CD4-positive, alpha-beta T cell treated with Interleukin-6 for 4 hours (primary cell): ENCODE measurements around the gene ZNF22.

Experiments used
- DNase-seq: peaks from one replicate; pipeline ENCODE4 v3.0.0-alpha.2; 2020; ENCODE audit warnings: mixed read lengths

The ZNF22 gene

DNA sequence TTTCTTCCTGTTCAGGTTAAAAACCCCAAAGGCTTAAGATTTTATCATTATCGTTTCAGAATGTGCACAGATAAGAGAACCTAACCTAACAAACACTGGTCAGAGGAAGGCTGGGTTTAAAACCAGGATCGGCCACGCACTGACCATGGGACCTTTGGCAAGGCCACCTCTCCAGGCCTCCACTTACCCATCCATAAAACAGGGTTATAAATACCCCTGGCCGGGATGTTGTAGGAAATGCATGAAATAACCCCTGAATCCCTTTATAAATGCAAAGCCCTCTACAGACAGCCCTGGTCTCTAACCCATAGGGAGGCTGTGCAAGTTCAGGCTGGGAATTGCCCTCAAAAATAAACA lies 22.5 kb upstream of the ZNF22 start:
- DNase-seq: no peak

DNA sequence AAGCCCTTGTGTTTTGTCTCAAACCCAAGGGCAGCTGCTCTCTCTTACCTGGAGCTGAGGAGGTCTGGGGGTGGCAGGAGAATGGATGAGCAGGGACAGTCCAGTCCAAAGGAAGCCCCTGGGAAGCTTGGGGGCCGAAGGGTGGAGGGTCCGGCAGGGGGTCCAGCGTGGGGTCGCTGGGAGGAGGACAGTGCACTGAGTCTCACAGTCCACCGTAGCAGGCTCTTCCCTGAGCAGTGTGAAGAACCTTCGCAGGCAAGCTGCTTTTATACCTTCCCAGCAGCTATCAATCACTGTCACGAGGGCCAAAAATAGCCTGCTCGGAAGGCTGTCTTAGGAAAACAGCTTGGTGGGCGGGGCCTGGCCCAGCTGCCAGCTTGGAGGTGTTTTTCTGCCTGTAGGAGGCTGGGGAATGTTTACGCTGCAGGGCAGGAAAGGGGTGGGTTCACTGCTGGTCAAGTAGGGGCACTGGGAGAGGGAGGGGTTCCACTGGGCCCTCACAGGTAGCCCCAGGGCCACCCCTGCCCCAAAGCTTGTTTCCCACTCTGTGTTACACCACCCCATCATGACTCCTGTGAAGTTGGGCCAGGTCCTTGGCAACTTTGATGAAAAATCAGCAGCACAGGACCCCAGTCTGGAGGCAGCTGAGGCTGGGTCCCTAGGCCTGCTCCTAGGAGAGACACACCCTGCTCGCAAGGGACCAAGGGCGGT lies 22.0 kb upstream of the ZNF22 start, which contains the start of gene DEPP1:
Gene DEPP1, minus strand, starts transcription at position 240 of the 711 bp plus-strand sequence. CDS start 779 bp downstream, outside the sequence.
- DNase-seq: peak; percentile 40

DNA sequence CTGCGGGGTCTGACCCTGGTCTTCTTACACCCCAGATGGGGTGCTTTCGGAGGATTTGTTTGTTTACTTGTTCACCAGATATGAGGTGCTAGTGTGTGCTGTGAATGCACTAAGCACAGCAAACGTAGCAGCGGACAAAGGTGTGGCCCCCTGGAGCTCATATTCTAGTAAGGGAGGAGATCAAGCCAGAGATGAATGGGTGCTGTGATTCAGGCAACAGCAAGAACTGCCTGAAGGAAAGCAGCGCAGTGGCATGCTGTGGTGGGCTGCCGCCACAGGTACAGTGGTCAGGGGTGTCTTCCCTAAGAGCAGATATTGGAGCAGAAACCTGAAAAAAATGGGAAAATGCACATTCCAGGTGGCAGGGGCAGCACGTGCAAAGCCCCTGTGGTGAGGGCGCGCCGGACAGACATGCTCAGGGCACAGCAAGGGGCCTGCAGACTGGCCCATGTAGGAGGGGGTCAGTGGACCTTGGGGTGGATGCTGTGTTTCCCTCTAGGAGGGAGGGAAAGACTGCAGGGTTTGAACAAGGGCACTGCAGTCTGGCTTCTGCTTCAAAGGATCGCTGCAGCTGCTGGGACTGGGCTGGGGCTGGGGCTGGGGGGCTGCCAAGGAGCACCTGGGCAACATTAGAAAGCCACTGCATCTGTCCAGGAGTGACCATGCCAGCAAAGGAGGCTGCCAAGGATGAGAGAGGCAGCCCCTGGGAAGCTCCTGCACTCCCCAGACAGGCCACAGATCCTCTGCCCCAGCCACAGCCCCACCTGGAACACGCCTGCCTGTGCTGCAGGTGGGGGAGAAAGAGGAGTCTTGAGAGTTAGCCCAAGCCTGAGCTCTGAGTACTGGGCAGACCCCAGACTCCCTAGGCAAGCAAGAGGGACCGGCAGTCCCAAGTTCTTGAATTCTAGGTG lies 21.2 kb upstream of the ZNF22 start:
- DNase-seq: no peak

DNA sequence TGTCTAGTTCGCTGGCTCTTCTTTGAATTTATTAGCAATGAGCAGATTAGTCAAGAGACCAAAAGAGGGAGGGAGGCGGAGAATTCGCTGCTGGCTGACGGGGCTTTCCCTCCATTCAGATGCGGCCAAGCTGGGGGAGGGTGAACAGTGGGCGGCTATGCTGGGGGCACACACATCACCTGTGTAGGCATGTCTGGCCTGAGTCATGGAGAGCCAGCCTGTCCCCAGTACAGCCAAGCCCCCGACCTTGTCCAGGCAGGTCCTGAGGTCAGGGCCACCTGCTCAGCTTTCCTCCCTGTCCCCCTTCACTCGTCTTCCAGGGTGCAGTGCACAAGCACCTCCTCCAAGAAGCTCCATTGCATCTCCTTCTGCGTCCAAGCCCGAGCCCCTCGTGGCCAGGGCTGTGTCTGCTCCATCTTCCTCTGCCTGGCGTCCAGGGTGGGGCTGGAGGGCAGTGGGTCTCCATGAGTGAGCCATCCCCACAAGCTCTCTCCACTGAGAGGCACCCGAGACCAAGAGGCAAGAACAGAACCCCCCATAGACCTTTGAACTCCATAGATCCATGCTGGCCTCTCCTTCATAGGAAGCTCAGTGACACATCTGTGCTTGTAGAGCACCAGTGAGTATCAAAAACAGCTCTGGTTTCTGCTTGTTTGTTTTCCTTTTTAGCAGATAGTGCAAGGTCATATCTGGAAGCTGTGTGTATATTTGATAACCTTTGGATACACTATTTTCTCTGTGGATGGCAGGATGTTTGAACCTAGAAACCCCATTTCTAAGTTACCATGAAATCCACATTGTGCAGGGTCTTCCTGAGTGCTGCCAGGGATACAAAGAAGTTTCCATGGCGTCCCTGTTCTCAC lies 20.2 kb upstream of the ZNF22 start:
- DNase-seq: no peak

DNA sequence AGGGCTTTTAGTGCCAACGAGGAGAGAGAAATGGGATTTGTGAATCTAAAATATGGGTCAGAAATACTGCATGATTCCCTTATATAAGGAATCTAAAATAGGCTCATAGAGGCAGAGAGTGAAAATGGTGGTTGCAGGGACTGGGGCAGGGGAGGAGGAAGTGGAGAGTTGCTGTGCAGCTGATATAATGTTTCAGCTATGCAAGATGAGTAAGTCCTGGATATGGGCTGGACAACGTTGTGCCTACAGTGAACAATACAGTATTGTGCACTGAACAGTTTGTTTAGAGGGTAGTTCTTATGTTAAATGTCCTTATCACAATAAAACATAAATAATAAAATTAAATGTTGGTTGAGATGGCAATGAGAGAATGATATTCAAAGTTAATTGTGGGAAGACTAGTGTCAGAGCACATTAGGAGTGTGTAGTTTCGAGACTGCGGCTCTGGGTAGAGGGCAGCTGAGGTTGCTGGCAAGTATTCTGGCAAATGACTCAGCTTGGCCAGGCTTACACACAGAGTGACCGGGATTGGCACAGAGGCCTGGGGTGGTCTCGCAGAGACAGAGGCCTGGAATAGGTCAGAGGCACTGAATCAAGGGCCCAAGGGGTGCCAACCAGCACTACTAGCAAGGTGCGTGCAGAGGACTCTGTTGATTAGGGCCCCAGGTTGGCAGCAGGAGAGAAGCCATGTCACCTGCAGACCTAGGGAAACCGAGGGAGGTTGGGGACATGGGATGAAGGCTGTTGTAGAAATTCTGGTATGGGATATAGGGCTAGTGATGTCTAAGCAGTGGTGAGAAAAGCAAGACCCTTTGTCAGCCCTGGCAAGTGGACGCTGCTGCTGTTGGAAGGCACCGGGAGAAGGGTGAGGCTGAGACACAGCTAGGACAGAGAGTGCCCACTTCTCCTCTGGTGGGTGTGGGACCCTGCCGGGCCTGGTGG lies 19.3 kb upstream of the ZNF22 start:
- no peak for DNase-seq

DNA sequence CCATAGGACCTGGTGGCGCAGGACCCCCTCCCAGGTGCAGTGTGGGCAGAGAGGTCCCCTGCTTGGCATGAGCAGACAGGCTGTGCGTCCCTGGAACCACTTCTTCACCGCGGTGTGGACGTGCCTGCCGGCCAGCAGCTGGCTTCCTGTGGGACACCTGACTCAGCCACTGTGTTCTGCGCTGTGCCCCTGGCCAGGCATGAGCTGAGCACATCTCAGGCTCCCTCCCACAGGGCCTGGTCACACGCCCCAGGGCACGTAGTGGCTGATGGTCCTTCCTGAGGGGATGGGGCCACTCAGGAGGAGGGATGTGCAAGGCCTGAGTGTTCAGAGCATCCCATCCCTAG lies 18.6 kb upstream of the ZNF22 start:
- no peak for DNase-seq

DNA sequence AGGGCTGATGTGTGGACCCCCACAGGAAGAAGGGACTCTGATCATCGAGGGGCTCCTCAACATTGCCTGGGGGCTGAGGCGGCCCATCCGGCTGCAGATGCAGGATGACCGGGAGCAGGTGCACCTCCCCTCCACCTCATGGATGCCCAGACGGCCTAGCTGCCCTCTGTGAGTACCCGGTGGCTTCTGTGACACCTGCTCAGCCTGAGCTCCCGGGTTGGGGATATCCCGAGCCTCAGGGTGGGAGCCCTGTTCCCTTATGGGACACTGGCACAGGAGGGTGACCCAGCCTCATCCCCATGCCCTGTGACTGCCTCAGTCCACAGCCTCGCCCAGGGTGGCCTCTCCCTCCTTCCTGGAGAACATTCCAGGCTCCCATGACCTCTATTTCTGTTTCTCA lies 18.2 kb upstream of the ZNF22 start:
- no peak for DNase-seq

DNA sequence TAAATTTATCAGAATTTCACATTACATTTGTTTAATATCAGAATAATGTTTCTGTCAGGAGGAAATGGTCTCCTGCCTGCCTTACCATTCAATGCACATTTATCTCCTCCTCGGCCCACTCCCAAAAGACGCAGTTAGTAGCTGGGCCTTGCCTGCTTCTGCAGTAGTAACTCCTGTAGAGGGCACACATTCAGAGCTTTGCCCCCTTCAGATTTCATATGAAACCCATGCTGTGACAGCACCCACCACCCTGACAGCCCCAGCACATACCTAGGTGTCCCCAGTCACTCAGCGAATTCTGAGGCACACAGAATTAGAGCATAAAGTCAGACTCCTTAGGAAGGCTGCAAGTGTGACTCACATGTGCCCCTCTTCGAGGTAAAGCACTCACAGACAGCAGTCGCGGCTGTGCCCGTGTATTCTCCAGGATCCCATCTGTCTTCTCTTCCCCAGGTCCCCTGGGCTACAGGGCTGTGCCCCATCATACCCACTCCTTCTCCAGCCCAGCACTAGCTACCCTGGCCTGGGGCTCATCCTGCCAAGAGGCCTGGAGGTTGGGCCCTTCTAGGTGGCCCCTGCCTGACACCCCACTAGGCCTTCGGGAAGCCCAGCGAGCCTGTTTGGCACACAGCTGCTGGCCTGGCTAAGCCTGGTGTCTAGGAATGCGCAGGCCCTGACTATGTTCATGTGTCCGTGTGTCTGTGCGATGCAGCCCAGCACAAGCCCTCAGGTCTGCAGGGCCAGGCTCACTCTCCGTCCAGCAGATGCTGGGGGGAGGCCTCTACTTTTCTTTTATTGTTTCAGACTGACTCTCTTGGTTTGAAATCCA lies 17.4 kb upstream of the ZNF22 start:
- DNase-seq: no peak

DNA sequence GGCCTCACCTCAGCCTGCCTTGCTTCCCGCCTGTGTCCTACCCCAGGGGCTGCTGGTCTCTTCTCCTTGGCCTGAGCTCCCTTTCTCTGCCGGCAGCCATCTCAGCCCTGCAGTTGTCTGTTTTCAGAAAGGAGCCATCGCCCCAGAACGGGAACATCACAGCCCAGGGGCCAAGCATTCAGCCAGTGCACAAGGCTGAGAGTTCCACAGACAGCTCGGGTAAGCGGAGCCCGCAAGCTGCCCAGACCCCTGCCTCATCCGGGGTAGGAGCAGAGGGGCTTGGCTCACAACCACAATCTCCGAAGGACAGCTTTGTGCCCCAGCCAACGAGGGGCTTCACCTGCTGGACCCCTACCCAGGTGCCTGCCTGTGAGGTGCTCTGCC lies 16.8 kb upstream of the ZNF22 start:
- no peak for DNase-seq

DNA sequence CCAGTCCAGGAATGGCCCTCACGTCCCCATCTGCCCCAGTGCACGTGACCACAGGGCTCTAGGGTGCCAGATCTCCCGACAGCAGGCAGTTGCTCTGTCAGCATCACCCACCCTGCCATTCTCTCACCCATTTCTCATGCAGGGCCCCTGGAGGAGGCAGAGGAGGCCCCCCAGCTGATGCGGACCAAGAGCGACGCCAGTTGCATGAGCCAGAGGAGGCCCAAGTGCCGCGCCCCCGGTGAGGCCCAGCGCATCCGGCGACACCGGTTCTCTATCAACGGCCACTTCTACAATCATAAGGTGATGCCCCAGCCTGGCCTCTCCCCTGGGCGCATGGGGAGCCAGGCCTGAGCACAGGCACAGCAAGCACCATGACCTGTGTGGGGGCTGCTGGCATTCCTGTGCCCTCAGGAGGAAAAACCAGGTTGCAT lies 16.0 kb upstream of the ZNF22 start:
- DNase-seq: no peak

DNA sequence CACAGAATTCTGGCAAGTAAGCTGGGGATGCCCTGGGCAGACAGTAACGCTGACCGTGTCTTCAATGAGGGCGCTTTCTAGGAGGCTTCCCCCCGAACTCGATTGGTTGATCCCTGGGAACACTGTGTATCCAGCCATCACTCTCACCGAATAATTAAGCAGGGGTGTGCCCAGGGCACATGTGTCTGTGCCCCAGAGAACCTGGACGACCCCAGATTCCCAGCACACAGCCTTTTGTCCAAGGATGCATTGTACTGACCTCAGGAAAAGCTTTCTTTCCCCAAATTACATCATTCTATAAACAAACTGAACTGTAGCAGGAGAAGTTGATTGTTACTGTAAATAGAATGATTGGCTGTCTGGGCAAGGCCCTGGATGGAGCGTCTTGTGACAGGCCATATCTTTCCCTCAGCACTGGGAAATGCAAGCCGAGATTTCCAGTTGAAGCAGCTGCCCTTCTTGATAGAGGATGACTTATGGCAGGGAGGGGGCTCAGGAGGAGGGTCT lies 15.5 kb upstream of the ZNF22 start:
- no peak for DNase-seq

DNA sequence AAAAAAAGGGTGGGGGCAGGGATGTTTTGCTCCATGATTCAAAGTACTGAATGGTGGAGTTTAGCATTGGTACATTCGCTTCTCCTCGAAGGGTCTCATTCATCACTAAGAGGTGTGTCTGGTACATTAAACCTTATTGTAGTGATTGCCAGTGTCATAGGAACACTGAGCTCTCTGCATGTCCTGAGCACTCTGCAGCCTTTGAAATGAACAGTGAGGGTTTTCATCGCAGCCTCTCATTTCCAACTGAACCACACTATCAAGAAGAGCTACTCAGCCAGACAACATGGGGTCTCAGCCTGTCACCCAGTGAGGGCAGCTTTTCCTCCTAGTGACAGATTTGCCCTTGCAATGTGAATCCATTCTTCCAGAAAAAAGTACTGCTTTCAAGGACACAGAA lies 14.5 kb upstream of the ZNF22 start:
- DNase-seq: no peak

DNA sequence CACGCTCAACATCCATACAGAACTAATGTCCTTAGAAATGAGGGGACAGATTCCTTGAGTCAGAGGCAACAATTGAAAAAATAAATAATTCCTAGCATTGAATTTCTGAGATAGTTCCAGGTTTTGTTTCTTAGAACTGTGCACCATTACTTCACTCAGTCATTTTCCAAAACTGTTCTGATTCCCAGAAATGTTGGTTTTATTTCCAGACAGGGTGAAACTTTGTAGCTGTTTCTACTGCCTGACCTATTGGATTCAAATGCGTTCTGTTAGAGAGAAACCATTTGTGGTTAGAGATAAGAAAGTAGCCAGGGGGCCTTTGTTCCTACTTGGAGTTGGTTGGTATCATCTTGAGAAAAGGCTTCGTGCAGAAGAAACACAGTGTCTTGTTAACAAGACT lies 14.1 kb upstream of the ZNF22 start:
- no peak for DNase-seq

DNA sequence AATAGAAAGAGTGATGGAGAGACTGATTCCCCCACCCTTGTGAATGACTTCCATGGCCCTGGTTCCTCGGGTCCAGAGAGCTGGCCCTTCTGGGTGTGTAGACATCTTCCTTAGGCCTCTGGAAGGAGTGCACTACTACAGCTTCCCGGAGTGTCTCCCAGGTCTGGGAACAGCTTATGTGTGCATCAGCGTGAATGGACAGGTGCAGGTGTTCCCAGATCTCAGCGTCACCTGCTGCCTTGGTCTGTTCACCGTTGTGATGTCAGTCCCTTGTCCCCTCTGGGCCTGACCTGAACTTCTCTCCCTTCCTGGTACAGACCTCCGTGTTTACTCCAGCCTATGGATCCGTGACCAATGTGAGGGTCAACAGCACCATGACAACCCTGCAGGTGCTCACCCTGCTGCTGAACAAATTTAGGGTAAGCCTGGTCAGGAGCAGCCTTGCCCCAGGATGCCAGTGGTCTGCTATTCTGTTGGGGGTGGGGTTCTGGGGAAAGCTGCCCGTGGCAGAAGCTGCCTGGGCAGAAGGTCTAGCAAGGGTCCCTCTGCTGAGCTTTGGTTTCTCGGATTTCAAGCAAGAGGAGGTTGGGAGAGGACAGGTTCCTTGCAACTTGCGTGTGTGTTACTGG lies 11.7 kb upstream of the ZNF22 start:
- DNase-seq: no peak

DNA sequence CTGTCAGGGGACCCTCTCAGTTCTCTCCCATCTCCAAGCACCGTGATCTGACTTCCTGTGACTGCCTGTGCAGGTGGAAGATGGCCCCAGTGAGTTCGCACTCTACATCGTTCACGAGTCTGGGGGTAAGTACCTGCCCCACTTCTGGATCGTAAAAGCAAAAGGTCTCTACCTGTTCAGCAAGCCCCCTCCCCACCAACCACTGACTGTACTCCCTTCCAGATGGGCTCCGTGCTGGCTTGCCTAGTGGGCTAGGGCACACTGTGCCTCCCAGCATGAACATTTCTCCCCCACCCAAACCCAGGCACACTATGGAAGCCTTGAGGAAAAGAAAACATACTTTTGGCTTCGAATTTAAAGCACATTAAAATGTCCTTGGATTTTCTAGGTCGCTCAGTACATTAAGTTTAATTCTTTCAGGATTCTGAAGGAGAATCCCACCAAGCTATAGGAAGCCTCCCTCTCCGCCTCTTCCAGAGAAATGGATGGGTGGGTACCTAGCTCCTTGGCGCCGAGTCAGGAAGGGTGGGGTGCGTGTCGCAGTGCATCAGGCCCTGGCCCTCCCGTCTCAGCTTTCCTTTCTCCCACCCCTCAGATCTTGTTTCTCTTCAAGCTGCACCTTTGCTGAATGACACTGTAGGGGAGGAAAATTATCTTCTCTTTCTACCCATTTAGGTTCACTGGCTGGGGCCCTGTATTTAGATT lies 11.0 kb upstream of the ZNF22 start:
- DNase-seq: no peak

DNA sequence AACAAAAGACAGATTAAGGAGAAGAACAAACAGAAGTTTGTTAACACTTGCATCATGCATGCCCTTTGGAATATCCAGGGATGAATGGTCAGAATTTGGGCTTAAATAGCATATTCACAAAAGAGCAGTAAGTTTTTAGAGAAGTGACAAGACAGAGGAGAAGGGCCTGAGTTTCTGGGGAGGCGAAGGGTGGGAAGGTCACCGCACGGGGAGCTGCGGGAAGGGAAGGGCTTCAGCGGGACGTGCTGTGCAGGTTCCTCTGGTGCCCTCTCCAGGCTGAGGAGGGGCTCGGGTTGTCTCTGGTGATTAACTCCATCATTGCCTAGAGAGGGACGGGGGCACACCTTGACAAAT lies 10.4 kb upstream of the ZNF22 start:
- no peak for DNase-seq

DNA sequence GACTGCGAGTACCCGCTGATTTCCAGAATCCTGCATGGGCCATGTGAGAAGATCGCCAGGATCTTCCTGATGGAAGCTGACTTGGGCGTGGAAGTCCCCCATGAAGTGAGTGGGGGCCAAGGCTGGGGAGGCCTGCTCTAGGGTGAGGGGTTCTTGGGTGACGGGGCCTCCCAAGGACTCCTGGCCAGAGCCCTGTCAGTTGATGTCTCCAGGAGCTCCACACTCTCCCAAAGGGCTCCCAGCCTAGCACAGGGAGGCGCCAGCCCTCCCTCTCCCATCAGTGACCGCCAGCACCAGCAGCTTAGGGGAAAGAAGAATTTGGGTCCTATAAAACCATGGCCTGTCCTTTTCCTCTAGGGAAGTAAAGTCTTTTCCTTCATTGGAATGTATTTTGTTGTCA lies 9.8 kb upstream of the ZNF22 start:
- DNase-seq: no peak

DNA sequence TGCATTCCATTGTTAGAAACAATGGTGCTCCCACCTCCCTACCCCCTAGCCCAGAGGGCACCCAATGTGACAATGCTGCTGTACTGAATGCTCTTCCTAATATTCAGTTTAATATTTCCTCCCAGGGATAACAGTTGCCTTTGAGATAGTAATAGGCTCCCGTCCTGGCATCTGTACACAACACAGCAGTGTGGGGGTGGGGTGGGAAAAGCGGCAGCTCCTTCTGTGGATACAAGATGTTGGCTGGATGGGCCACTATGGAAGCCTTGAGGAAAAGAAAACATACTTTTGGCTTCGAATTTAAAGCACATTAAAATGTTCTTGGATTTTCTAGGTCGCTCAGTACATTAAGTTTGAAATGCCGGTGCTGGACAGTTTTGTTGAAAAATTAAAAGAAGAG lies 9.2 kb upstream of the ZNF22 start:
- DNase-seq: no peak

DNA sequence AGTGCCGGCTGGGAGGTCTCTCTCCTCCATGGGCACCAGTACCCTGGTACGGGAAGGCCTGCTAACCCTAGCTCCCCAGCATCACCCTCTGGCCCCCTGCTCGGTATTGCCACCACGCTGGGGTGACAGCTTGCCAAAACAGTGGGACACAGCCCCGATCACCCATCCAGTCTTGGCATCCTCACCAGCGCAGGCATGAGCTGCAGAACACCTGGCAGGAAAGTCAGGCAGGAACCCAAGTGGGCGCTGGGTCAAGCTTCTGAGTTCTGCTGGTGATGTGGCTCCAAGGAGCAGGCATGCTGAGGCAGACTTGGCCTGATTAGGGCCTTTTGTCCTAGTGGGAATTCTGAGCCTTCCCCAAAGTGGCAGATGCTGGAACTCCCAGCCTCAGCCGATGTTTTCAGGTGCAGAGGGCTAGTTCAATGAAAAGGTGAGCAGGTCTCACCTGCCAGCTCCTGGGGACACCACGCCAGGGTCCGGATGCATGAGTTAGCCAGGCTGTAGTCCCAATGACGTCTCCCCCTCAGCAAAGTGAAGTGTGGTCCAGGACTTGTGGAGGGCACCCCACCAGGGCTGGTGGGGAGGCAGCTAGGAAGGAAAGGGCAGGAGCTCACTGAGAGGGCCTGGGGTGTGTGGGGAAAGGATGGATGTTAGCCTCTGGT lies 8.5 kb upstream of the ZNF22 start:
- DNase-seq: no peak
